CD4-positive, alpha-beta T cell (primary cell): Measurements from ENCODE around the gene FAN1. TPM values are rescaled to one million over a fixed set of nuclear protein-coding genes. Genes with fewer than 3 reads are reported as not detected.

ENCODE experiments used
- ATAC-seq: fragments of 200-7000 bp; cut with Tn5 transposase; one replicate; pipeline ENCODE4 v1.10.0; 2022; ENCODE audit warnings: mild to moderate bottlenecking; ENCODE audit not compliant: poor library complexity
- CTCF ChIA-PET: fragments of 350-600 bp; sonication (Branson Sonifier 250); formaldehyde crosslinking; loops from one replicate; lab custom pipeline; 2021; ENCODE audit warnings: antibody characterized with exemption, inconsistent platforms; lab: Charles Lee
- POLR2A ChIA-PET: fragments of 350-600 bp; sonication (Branson Sonifier 250); formaldehyde crosslinking; loops from one replicate; lab custom pipeline; 2021; ENCODE audit warnings: antibody characterized with exemption, inconsistent platforms; lab: Charles Lee
- DNase-seq, 14 experiments: peaks; one replicate each; pipeline ENCODE4 v3.0.0-alpha.2; 2013 to 2020; ENCODE audit warnings: mixed read lengths in 2 of 14
- H3K27ac ChIP-seq, 2 donors: one replicate each; pipeline versions ENCODE4 v1.5.1 to v1.7.0; 2013; ENCODE audit warnings: low read length in 2 of 2, low read depth in 1 of 2, mild to moderate bottlenecking in 1 of 2
- H3K27me3 ChIP-seq, 2 experiments: 1 replicate in 1 of 2; 2 replicates in 1 of 2; pipeline versions ENCODE4 v1.6.1 to v1.7.0; 2013; ENCODE audit warnings: low read length in 2 of 2, control low read depth in 1 of 2, mild to moderate bottlenecking in 1 of 2, moderate library complexity in 1 of 2; ENCODE audit not compliant: insufficient read depth in 2 of 2, control insufficient read depth in 1 of 2
- H3K36me3 ChIP-seq: one replicate; pipeline ENCODE4 v1.6.1; 2013; ENCODE audit warnings: low read length, control low read depth; ENCODE audit not compliant: insufficient read depth
- H3K4me1 ChIP-seq: one replicate; pipeline ENCODE4 v1.6.1; 2013; ENCODE audit warnings: low read length, control low read depth; ENCODE audit not compliant: insufficient read depth
- H3K4me3 ChIP-seq: one replicate; pipeline ENCODE4 v1.5.1; 2013; ENCODE audit warnings: mild to moderate bottlenecking, low read length, moderate library complexity
- H3K9me3 ChIP-seq, 2 experiments: 1 replicate in 1 of 2; 2 replicates in 1 of 2; pipeline versions ENCODE4 v1.6.1 to v1.7.0; 2013; ENCODE audit warnings: low read length in 2 of 2, mild to moderate bottlenecking in 2 of 2, control low read depth in 1 of 2, moderate library complexity in 1 of 2; ENCODE audit not compliant: control insufficient read depth in 1 of 2, insufficient read depth in 1 of 2
- H3K27ac Mint-ChIP-seq: one replicate; pipeline ENCODE4 v1.8.0; 2020; ENCODE audit warnings: mixed read lengths
- H3K27me3 Mint-ChIP-seq: one replicate; pipeline ENCODE4 v1.8.0; 2021; ENCODE audit warnings: mixed read lengths
- H3K36me3 Mint-ChIP-seq: one replicate; pipeline ENCODE4 v1.8.0; 2021; ENCODE audit warnings: low read depth, mixed read lengths
- H3K4me1 Mint-ChIP-seq: one replicate; pipeline ENCODE4 v1.8.0; 2021; ENCODE audit warnings: low read depth, mixed read lengths
- H3K4me3 Mint-ChIP-seq: one replicate; pipeline ENCODE4 v1.8.0; 2020; ENCODE audit warnings: mild to moderate bottlenecking, mixed read lengths
- H3K9me3 Mint-ChIP-seq: one replicate; pipeline ENCODE4 v1.8.0; 2020; ENCODE audit warnings: mixed read lengths
- intact Hi-C, 2 experiments: fragments of 100-400 bp; cut with DNase I in 1 of 2; cut with micrococcal nuclease in 1 of 2; formaldehyde crosslinking; loops; one replicate each; pipeline versions ENCODE4 v1.15.1 to v1.9.0; 2023 to 2025; cut with DNase I, micrococcal nuclease
- total RNA-seq, 174 experiments: library from RNA in 2 of 174; stranded (reverse) in 2 of 174; gene quantifications; one replicate each; pipeline ENCODE4 v1.2.3 and lab custom pipeline; 2021 to 2026
- TF ChIP-seq, protein P1 (sequence below): fragments of 200-600 bp; IDR thresholded peaks from one replicate; pipeline ENCODE4 v1.8.0; 2022; ENCODE audit warnings: antibody characterized with exemption, mild to moderate bottlenecking

The FAN1 gene
- total RNA-seq, 2 experiments from 2014 or later, result 15.3 to 15.9 TPM

DNA sequence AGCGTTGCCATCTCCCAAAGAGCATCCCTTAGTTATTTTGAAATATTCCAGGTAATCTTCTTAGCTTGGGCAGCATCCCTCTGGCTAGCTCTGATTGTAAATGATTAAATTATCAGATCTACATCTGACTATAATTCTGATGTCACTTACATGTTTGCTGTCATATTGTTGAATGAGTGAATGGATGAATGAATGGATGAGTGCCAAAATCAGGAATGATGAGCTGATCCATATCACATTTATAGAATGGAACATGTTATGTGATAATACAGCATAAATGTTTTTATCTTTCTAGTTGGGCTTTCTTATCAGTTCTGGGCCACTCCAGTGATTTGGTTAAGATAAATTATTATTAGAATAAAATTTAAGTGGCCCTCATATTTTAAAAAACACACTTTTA lies 14.0 kb downstream of the FAN1 start:
- H3K27ac ChIP-seq, result no peak overlapping the region
- DNase-seq, result no peak
- ATAC-seq, result no peak
- TF ChIP-seq, protein P1, sequence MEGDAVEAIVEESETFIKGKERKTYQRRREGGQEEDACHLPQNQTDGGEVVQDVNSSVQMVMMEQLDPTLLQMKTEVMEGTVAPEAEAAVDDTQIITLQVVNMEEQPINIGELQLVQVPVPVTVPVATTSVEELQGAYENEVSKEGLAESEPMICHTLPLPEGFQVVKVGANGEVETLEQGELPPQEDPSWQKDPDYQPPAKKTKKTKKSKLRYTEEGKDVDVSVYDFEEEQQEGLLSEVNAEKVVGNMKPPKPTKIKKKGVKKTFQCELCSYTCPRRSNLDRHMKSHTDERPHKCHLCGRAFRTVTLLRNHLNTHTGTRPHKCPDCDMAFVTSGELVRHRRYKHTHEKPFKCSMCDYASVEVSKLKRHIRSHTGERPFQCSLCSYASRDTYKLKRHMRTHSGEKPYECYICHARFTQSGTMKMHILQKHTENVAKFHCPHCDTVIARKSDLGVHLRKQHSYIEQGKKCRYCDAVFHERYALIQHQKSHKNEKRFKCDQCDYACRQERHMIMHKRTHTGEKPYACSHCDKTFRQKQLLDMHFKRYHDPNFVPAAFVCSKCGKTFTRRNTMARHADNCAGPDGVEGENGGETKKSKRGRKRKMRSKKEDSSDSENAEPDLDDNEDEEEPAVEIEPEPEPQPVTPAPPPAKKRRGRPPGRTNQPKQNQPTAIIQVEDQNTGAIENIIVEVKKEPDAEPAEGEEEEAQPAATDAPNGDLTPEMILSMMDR, result no peak
- intact Hi-C loops, result no loop called here
- no peaks in the 10 kb centered on the region for H3K9me3 Mint-ChIP-seq
- ChIA-PET CTCF (interaction anchor here (0.9 to 1.0 kb wide), 2 partner anchors 46 to 212 kb away, joined by 3 read pairs; no protein-coding TSS in a partner anchor), POLR2A (no interaction called here)
- H3K4me1 ChIP-seq, result no peaks in the 10 kb centered on the region
- no peak overlapping the region for H3K27ac Mint-ChIP-seq
- H3K4me3 Mint-ChIP-seq, result no peak overlapping the region
- H3K27me3 Mint-ChIP-seq, result no peaks in the 10 kb centered on the region
- no peaks in the 10 kb centered on the region for H3K9me3 ChIP-seq
- no peak overlapping the region for H3K4me3 ChIP-seq
- H3K27me3 ChIP-seq, result no peaks in the 10 kb centered on the region
- H3K36me3 Mint-ChIP-seq, result peaks cover 91% of the 10 kb centered on the region
- H3K36me3 ChIP-seq, result peaks cover 71% of the 10 kb centered on the region
- peaks cover 15% of the 10 kb centered on the region for H3K4me1 Mint-ChIP-seq

DNA sequence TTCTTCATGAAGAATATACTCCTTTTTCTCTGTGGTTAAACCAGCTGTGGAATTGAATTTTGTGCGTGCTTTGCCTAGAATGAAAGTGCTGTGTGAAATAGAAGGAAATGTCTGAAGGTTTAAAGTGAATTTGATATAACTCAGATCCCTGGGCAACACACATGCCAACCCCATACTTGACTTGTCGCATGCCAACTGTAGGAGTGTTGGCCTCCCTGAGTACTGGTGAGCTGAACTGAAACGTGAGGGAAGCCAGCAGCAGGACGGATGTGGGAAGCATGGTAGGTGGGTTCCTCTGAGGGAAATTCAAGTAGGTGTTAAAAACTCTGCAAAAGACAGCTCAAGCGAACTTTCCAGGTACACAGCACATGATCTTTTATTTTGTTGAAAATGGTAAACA lies 14.7 kb downstream of the FAN1 start:
- H3K9me3 Mint-ChIP-seq, result no peaks in the 10 kb centered on the region
- DNase-seq, result no peak
- peaks cover 15% of the 10 kb centered on the region for H3K4me1 Mint-ChIP-seq
- Histone ChIP-seq H3K4me1 (no peaks in the 10 kb centered on the region), H3K27ac (no peak overlapping the region), H3K27me3 (no peaks in the 10 kb centered on the region), H3K9me3 (no peaks in the 10 kb centered on the region), H3K4me3 (no peak overlapping the region), H3K36me3 (peaks cover 71% of the 10 kb centered on the region)
- H3K4me3 Mint-ChIP-seq, result no peak overlapping the region
- no peak for ATAC-seq
- H3K36me3 Mint-ChIP-seq, result peaks cover 92% of the 10 kb centered on the region
- TF ChIP-seq, protein P1, result no peak
- H3K27me3 Mint-ChIP-seq, result no peaks in the 10 kb centered on the region
- H3K27ac Mint-ChIP-seq, result no peak overlapping the region
- intact Hi-C loops, result no loop called here
- CTCF ChIA-PET, result no interaction called here
- POLR2A ChIA-PET, result interaction anchor here (0.9 kb wide), 1 partner anchor 15 kb away, joined by 3 read pairs; no protein-coding TSS in a partner anchor

DNA sequence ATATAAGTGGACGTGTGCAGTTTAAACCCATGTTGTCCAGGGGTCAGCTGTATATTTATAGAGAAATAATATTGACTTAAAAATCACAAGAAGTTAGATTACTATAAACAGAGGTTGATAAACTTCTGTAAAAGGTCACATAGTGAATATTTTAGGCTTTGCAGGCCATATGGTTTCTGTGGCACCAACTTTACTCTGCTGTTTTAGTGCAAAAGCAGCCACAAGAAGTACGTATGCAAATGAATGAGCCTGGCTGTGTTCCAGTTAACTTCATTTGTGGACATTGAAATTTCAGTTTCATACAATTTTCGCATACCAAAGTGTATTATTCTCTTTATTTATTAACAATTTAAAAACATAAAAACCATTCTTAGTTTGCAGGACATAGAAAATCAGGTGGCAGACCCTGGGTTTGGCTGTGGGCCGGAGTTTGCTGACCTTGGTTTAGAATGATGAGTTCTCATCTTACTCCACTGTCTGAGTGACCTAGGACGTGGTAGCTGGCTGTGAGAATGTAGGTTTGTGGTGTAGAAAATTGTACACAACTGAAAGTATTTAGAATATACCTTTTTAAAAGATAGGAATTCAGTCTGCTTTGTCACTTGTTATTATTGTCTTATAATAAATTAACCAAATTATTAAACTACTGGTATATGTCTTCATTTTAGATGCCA lies 16.3 kb downstream of the FAN1 start:
- DNase-seq (no peak), ATAC-seq (no peak)
- H3K4me1 Mint-ChIP-seq, result peaks cover 12% of the 10 kb centered on the region
- no peak overlapping the region for H3K4me3 Mint-ChIP-seq
- Histone ChIP-seq H3K9me3 (no peaks in the 10 kb centered on the region), H3K4me3 (no peak overlapping the region), H3K27me3 (no peaks in the 10 kb centered on the region), H3K36me3 (peaks cover 85% of the 10 kb centered on the region), H3K27ac (no peak overlapping the region), H3K4me1 (no peaks in the 10 kb centered on the region)
- H3K27me3 Mint-ChIP-seq, result no peaks in the 10 kb centered on the region
- intact Hi-C loops, result loop anchor here in 1 of 2 experiments (10.0 kb wide), 1 partner anchor 255 kb away; no protein-coding TSS in a partner anchor
- H3K9me3 Mint-ChIP-seq, result no peaks in the 10 kb centered on the region
- ChIA-PET CTCF (no interaction called here), POLR2A (no interaction called here)
- TF ChIP-seq, protein P1, result no peak
- peaks cover 91% of the 10 kb centered on the region for H3K36me3 Mint-ChIP-seq
- H3K27ac Mint-ChIP-seq, result no peak overlapping the region
